ENCODE data around the gene GRIA4.
A peak's percentile ranks its signal among the peaks of the same experiment; 100 is the strongest.

The GRIA4 gene

GRCh38 chr11:105799263-105799662, 189.4 kb downstream of the GRIA4 start:
- DNase-seq = no peak

DNA sequence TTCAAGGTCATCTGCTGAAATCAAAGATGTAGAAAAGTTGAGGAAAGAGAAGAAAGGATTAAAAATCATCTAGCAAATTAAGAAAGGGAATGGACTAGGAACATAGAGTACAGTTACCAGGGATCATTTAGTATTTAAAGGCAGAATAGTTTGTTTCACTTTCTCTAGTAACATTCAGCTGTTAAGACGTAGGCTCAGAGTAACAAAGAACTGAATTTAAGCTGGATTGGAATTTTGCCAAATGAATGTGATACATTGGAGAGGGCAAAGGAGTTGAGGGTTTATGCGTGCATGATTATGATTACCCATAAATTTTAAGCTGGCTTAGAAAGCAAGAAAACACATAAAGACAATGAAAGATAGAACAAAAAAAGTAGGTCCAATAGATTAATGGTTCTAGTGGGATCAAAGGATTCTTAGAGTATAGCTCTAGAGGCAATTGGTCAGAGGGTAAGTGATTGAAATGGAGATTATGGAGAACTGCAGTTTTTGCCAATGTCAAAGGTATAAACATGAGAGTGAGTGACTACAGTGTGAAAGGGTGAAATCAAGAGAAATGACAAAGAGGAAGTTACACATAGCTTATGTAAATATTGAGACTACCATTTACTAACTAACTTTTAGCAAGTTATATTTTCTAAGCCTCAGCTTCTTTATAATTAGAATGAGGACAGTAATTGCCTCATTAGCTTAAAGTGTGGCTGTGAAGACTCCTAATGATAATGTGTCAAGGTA, 190.0 kb downstream of the GRIA4 start:
- no peak for DNase-seq

- DNase-seq = no peak
These were observed 192.5 kb downstream of the GRIA4 start for GRCh38 chr11:105802390-105802789.

DNA sequence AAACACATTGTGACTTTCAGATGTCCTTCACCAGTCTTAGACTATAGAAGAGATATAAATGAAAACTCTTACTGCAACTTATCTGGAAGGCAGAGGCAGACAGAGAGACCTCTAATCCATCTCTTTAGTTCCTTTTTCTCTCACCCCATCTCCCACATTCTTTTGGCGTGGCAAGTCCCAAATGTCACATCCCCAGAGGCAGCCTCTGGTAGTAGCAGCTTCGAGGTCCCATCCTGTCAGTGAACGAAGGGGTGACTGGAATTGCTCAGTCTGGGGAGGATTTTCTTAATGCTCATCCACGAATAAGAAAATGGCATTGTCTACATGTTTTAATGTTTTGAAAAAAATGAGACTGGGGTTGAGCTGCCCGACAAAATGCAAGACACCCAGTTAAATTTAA, 201.4 kb downstream of the GRIA4 start:
- DNase-seq = no peak

GRCh38 chr11:105821372-105821771, 211.5 kb downstream of the GRIA4 start:
- no peak for DNase-seq

GRCh38 chr11:105821781-105822180, 211.9 kb downstream of the GRIA4 start:
- no peak for DNase-seq

DNA sequence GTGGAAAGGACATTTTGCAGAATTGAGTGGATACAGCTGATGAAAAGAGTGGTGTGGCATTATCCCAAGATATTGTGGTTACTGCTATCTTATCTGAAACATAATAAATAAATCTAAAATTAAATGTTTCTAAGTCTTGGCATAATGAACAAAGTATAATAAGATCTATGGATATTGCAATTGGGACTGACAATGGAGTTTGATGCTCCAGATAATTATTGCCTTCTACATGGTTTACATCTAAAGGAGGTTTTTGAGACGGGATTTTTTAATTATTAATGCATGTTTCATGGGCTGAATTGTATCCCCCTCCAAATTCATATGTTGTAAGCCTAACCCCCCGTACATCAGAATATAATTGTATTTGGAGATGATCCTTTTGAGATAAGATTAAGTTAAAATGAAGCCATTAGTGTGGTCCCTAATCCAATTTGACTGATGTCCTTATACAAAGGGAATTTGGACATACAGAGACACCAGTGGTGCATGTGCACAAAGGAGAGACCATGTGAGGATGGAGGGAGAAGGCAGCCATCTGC, 213.7 kb downstream of the GRIA4 start:
- no peak for DNase-seq

DNA sequence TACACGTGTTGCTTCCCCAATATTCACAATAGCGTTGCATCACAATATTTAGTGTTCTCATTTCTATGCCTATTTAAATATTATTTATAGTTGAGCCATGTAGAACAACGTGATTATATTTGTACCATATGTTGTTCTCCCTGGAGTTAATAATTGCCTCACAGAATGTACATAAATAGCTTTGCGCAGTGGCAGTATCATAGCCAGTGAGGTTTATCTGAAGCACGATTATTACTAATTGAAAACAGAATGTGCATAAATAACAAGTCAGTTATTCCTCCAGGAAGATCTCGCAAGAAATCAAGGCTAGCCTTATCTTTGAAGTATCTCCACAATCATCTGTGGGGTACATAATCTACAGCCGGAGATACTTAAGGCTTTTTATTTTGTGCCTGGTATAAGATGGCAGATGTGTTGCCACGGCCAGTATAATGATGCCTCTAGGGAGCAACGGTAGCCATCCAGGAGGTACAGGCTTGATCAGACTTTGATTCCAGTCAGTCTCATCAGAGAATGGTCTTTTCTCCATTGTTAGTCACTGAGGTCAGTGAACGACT, 214.7 kb downstream of the GRIA4 start:
- no peak for DNase-seq

DNA sequence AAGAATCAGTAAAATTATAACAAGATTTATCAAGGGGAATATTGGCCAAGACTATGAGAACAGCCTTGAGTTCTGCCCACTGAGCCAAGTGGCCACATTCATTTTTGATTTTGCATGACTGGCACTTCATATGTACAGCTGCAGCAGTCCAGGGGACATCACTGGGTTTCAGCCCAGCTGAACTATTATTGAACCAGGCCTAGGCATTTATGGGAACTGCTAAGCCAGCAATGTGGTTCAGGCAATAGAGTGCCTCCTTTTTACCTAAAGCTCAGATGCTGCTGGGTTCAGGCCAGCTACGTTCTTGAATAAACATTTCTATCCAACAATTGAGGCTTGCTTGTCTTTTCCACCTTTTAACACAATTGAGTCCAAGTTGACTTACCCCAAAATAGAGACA, 215.3 kb downstream of the GRIA4 start:
- DNase-seq = no peak

- no peak for DNase-seq
These were observed 218.0 kb downstream of the GRIA4 start for GRCh38 chr11:105827906-105828305.

GRCh38 chr11:105829084-105829483, 219.2 kb downstream of the GRIA4 start:
- DNase-seq = no peak

DNA sequence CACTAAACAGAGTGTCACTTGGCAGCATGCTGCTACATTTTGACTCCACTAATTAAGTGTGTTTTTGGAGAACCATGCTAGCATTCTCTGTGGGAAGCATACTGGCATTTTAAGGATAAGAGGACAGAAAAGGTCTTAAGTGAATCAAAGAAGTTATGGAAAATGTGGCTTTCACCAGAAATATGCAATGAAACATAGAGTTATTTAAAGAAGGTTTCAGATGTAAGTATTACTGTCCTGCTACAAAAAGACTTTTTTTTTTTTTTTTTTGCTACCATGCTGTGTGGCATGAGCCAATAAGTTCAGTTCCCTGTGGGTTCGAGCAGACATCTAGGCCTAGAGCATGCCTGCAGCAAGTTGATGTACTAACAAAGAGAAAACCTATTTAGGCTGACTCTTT, 224.6 kb downstream of the GRIA4 start:
- DNase-seq = no peak

- no peak for DNase-seq
These were observed 229.0 kb downstream of the GRIA4 start for GRCh38 chr11:105838668-105839384.

DNA sequence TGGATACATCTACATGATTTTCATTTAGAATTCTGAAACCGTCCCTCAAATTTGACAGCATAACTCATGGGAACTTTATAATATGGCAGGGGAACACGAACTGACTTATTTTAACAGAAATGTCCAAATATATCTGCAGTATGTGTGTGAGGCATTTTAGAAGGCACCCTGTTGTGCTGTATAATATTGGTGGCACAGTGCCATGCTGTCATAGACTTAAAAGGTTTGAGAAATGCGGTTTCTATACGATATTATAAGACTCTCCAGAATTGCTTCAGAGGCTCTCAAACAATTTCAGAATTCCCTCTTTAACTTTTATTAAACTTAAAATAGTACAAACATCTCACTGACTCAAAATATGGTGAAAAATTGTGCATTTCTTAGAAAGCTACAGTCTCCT, 230.5 kb downstream of the GRIA4 start:
- DNase-seq = no peak

- no peak for DNase-seq
These were observed 242.5 kb downstream of the GRIA4 start for GRCh38 chr11:105852403-105852802.

GRCh38 chr11:105854269-105854668, 244.4 kb downstream of the GRIA4 start:
- no peak for DNase-seq

GRCh38 chr11:105856954-105857353, 247.1 kb downstream of the GRIA4 start:
- no peak for DNase-seq

- no peak for DNase-seq
These were observed 247.9 kb downstream of the GRIA4 start for GRCh38 chr11:105857728-105858127.

DNA sequence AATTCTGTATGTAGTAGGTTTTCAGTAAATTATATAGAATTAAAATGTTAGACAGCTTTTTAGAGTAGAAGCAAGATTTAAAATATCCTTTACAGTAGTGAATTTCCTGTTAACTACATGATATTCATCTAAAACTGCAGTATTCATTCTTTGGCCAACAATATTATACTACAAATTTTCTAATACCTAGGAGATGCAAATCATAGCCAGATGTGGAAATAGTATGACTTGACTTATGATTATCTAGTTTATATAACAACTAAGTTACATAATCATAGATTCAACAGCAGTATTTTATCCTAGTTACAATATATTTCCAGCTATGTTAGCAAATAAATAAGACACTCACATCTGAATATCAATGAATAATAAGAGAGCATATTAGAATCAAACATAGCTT, 249.0 kb downstream of the GRIA4 start:
- no peak for DNase-seq

DNA sequence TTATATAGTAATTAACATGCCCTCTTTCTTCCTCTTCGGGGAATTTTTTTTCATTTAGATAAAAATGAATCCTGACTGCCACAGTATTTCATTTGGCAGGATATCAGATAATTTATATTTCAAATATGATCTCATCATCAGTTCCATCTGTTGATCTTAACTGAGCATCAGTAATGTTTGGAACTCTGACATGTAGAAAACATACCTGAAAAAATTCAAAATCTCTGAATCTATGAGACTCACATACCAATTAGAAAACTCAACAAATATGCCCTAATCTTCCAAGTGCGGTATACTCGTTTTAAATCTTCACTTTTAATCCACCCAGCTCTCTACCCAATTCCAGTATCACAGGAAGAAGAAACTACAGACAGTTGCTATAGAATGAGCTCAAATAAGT, 250.2 kb downstream of the GRIA4 start:
- no peak for DNase-seq

GRCh38 chr11:105861225-105861624, 251.4 kb downstream of the GRIA4 start:
- no peak for DNase-seq

GRCh38 chr11:105862736-105863367, 253.0 kb downstream of the GRIA4 start:
- peak in 3 of 6 experiments; percentile 1 to 5 (median 5) for DNase-seq

- no peak for DNase-seq
These were observed 253.7 kb downstream of the GRIA4 start for GRCh38 chr11:105863523-105863922.

DNA sequence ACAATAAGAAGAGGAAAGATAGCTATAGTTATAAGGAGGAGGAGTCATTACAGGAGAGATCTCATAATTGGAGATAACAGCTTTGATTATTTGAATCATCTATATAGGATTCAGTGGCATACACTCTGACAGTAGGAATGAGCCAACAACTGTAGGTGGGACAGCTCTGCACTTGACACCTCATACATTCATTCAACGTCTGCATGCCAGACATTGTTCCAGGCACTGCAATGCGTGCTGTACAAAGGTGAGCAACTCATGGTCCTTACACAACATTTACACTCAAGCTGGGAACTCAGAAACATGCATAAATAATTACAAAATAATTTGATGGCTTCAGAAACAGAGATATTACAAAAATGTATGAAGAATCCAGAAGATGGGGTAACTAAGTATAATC, 257.9 kb downstream of the GRIA4 start:
- no peak for DNase-seq
